K562 treated with DMSO at 1 percent for 24 hours (cell line): ENCODE measurements around the gene PLCE1. TPM values are rescaled to one million over a fixed set of nuclear protein-coding genes. Genes with fewer than 3 reads are reported as not detected.

Experiments used
- total RNA-seq: library from RNA; unstranded; fragments of 300-600 nt; gene quantifications from 2 replicates; pipeline ENCODE4 v1.2.3, GENCODE V29; 2022; ENCODE audit warnings: low read depth; ENCODE audit not compliant: insufficient read depth

The PLCE1 gene
- total RNA-seq: 0.14 TPM in 1 of 2 replicates, not detected in the other

GRCh38 chr10:93993782-93994437, at the start of gene PLCE1:
Gene PLCE1, plus strand, starts transcription at chr10:93993931. Its CDS starts 37,116 bp downstream, at chr10:94031047.

Other genes starting within 250 kb of the PLCE1 start
- not detected in 2 replicates for gene LGI1, start 236.0 kb upstream of the PLCE1 start, total RNA-seq
- gene SLC35G1, start 100.0 kb upstream of the PLCE1 start, total RNA-seq: 1.9 and 3.3 TPM in 2 replicates